Measurements from ENCODE around the gene EBF3. TPM values are rescaled to one million over a fixed set of nuclear protein-coding genes. Genes with fewer than 3 reads are reported as not detected.
A peak's percentile ranks its signal among the peaks of the same experiment; 100 is the strongest.

EBF3 gene, protein sequence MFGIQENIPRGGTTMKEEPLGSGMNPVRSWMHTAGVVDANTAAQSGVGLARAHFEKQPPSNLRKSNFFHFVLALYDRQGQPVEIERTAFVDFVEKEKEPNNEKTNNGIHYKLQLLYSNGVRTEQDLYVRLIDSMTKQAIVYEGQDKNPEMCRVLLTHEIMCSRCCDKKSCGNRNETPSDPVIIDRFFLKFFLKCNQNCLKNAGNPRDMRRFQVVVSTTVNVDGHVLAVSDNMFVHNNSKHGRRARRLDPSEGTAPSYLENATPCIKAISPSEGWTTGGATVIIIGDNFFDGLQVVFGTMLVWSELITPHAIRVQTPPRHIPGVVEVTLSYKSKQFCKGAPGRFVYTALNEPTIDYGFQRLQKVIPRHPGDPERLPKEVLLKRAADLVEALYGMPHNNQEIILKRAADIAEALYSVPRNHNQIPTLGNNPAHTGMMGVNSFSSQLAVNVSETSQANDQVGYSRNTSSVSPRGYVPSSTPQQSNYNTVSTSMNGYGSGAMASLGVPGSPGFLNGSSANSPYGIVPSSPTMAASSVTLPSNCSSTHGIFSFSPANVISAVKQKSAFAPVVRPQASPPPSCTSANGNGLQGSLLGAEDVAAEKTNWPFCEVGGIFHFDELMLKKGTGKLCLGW
- polyA plus RNA-seq (2013, experiment 1 of 2; ENCODE audit: insufficient read length): 2.9 TPM
- 2.2 TPM for polyA plus RNA-seq (2013, experiment 2 of 2; ENCODE audit: insufficient read length)

DNA sequence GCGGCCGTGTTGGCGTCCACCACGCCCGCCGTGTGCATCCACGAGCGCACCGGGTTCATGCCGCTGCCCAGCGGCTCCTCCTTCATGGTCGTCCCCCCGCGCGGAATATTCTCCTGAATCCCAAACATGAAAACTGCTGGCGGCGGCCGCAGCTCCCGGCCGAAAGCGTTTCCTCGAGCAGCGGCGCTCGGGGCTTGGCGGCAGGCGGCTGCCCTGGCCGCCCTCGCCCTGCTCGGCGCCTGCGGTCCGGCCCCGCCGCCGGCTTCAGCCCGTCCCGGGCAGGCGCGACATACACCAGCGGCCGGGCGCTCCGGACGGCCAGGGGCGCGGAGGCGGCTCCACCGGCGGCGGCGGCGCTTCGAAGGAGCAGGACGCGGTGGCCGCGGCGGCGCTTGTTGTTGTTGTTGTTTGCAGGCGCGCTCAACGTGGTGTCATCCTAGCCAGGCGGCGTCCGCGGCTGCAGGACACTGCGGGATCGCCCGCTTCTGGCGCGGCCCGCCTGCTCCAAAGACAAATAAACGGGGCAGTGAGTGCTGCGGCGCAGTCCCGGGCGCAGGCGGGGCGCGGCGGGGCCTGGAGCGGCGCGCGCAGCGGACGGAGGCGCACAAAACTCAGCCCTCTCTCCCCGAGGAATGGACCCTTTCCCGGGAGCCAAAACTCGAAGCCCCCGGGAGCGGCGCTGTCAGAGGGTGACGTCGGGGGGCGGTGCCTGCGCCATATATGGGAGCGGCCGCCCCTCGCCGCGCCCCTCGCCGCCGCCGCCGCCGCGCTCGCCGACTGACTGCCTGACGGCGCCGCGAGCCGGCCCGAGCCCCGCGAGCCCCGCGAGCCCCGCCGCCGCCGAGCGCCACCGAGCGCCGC lies at the start of gene EBF3:
EBF3 (minus strand) TSS at position 634 of the 861 bp plus-strand sequence; CDS start at position 128, 506 bp downstream.
- peak; percentile 79 for DNase-seq

DNA sequence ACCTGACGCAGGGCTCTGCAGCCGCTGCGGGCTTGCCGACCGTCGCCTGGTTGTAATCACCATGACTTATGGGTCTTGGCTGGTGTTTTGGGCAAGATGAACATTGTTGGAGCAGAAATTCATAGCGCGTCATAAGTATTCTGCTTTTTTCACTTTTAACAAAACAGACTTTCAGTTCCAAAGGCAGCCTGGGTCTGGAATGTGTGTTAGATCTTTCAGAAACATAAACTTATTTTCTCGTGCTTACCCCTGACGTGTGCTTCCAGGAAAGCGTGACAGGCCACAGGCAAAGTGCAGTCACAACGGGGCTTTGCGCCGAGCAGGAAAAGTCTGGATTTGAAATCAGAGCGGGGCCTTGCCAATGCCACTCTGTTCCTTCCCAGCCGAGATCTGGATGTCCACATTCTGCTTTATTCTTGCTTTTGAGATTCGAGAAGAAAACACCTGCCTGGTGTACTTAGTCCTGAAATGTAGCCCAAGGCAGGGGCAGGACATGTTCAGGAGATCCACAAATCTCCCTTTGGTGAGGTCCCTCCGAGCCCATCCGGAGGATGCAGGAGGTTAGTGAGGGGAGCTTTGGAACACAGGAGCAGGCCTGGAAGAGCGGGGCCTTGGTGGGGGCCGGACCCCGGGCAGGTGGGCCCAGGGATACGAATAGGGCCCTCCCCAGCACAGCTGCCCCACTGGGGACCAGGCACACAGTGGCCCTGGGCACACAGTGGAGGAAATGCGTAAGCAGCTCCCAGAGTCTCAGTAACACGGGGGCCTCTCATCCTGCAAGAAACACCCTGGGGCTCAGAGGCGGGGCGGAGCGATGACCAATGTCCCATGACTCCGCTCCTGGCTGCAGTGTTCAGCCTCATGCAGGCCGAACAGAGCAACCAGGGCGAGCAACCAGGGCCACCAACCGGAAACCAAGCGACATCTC lies 49.5 kb upstream of the EBF3 start:
- no peak for DNase-seq

DNA sequence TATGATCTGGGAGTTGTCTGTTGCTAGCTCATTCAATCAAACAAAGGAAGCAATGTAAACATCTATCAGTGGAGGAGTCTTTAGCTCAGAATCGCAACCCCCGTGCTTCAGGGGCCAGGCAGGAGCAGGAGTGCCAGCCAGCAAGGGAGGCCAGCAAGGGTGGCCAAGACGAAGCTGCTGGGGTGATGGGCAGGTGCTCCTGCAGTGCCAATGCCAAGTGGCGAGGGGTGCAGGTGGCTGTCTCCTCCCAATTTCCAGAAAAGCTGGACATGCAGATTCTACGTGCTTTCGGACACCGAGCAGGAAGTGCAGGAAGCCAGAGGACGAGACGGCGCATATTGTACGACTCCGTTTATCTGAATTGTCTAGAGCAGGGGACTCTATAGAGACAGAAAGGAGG lies 48.1 kb upstream of the EBF3 start:
- DNase-seq: no peak

DNA sequence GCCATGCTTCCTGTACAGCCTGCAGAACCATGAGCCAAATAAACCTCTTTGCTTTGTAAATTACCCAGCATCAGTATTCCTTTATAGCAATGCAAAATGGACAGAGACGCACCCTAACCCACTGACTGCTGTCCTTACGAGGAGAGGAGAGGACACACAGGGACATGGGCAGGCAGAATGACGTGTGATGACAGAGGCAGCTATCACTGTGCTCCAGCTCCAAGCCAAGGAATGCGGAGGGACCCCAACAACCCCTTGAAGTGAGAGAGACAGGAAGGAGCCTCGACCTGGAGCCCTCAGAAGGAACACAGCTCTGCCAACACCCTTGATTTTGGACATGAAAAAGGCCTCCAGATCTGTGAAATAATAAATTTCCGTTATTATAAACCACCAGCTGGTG lies 46.6 kb upstream of the EBF3 start:
- no peak for DNase-seq

DNA sequence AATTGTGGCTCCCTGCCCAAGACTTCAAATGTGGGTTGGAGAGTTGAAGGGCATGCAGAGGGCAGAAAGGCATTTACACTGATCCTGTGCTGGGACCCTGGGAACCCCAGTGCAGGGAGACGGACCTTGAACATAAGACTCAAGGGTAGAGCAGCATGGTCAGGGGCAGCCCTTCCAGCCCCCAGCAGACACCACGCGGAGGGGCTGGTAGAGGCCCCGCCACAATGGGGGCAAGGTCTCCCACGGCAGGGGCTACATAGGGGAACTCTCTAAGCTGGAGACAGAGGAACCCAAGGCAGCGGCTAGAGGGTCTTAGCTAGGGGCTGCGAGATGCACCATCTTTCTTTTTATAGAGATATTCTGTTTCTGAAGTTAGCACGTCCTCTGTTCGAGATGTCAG lies 45.2 kb upstream of the EBF3 start:
- DNase-seq: no peak

DNA sequence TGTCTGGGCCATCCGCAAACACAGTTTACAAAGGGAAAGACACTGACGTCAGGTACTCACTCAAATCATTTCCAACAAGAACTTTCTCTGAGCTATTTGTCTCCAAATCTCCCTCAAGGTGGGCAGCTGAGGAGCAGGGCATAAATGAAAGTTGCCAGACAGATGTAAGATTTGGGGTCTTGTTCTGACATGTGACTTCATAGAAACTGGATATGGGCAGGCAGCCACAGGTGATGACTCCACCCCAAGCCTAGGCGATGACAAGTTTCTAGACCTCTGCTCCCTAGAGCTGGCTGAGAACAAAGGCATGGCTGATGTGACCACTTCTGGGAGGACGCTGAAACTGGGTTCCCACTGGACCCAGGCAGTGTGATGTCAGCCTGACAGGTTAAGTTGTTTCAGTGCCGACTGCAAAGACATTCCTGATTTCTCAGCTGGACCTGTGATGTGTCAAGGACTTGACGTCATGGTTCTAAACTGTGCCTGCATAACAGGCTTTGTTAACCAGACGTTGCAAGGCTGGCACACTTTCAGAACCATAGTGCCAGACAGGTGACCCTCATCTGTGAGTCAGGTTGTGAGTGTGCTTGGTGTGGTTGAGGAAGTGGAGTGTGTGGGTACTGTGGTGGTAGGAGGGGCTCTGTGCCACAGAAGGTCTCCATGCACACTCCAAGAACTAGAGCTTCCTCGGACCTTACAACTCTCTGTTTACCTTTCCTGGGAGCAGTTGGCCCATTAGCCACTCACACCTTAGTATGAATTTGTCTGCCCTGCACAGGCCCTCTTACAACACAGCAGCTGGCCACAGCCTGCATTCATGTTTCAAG lies 39.9 kb upstream of the EBF3 start:
- no peak for DNase-seq

DNA sequence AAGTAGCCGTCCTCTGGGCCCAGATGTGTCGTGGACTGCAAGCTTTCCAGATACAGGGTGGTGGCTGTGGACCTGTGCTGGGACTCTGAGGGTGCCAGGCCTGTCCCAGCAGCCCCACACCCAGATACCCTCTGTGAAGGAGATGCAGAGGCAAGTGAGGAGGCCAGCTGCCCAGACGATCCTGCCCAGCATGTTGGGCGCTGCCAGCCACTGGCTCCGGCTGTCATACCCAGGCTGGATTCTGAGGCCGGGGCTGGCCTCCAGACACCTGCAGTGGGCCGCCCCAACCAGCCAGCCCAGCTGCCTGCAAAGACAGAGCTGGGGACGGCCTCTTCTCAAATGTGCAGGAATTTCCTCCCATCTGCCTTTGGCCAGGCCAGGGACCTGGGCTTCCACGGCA lies 39.1 kb upstream of the EBF3 start:
- no peak for DNase-seq

DNA sequence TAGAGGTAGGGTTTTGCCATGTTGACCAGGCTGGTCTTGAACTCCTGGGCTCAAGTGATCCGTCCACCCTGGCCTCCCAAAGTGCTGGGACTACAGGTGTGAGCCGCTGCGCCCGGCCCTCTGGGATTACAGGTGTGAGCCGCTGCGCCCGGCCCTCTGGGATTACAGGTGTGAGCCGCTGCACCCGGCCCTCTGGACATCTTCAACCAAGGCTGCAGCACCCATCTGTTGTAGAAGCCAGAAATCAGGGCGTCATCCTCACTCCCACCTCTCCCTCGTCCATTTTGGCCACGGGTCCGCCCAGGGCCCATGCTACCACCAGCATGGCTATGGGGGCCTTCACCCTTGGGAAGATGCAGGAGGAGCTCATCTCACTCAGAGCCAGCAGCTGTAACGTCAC lies 38.5 kb upstream of the EBF3 start:
- no peak for DNase-seq

DNA sequence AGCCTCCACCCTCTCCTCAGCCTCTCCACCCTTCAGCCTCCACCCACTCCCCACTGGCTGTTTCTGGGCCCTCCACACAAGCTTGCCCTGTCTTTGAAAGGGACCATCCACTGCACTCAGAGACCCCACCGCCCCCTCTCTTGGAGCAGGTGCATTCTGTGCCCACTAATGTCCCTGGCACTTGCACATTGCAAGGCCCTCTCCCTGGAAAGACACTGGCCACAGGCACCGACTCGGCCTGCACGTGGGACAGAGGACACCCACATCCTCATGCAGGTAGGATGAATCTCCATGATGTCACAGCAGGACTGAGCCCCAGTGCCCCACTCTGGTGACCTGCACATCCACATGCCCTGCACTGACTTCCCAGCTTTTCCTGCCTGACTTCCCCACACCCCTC lies 36.8 kb upstream of the EBF3 start:
- no peak for DNase-seq

DNA sequence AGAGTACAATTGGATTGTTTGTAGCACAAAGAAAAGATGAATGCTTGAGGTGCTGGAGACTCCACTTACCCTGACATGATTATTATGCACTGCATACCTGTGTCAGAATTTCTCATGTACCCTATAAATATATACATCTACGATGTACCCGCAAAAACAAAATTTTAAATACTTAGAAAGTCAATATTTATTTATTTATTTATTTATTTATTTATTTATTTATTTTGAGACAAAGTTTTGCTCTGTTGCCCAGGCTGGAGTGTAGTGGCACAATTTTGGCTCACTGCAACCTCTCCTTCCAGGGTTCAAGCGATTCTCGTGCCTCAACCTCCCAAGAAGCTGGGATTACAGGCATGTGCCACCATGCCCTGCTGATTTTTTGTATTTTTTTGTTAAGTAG lies 35.1 kb upstream of the EBF3 start:
- DNase-seq: no peak

DNA sequence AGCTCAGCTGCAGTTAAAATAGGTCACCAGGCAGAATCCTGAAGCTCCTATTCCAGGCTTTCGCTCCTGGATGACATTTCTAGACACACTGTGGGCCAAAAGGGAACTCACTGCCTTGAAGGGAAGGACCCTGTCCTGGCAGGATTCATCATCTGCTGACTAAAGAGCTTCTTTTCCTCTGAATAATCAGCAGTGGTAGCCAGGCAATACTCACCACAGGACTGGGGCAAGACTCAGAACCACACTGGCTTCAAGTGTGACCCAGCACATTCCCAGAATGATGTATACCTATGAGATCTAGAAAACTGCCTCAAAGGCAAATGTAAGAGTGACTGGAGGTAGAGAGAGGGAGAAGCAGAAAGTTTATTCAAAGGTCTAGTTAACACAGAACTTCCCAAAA lies 29.5 kb upstream of the EBF3 start:
- peak; percentile 81 for DNase-seq

DNA sequence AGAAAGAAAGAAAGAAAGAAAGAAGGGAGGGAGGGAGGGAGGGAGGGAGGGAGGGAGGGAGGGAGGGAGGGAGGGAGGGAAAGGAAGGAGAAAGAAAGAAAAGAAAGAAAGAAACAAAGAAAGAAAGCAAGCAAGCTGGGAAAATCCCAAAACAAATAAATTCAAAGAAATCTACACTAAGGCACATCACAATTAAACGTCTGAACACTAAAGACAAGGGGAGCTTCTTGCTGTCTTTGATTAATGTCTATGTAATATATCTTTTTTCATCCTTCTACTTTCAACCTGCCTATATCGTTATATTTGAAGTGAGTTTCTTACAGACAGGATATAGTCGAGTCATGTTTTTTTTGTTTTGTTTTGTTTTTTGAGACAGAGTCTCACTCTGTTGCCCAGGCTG lies 28.3 kb upstream of the EBF3 start:
- DNase-seq: no peak

DNA sequence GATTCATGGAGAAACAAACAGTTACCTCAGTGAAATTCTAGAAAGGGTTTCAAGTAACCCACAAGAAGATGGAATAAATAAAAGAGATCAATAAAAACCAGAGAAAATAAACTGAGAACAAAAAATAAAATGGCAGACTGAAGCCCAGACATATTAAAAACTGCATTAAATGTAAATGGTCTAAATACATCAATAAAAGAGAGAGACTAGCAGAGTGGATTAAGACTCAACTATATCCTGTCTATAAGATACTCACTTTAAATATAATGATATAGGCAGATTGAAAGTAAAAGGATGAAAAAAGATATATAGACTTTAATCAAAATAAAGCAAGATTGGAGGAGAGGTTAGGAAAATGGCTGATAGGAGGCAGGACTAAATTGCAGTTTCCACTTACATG lies 18.8 kb upstream of the EBF3 start:
- no peak for DNase-seq

DNA sequence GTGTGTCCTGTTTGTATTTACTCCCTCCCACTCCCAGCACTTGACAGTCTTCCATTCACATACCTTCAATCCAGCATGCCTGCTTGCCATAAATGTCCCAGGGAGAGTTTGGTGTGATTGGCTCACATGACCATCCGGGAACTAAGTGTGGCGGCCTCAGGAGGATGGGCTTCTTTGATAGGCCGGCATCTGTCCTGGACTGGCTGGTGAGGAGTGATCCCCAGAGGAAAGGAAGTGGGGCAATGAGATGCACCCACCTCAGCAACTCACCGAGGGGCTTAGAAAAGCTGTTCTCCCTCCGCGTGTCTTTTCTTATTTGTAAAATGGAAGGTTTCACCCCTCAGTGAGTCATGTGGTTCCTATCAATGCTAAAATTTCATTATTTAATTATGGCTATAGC lies 14.9 kb upstream of the EBF3 start:
- DNase-seq: no peak

DNA sequence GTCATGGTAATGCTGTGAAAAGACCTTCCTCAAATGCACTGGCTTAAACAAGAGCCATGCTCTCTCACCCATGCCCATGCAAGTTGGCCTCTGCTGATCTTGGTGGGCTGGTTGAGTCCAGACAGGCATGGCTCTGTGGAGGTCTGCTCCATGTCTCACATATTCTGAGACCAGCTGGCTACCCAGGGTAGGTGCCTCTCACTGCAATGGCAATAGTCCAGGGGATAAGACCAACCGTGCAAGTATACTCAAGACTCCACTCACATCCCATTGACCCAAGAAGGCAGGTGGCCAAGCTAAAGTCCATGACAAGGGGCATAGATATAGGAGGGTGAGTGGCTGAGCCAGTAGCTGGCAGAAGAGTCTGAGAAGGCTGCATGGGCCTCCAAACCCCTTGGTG lies 14.2 kb upstream of the EBF3 start:
- DNase-seq: no peak

DNA sequence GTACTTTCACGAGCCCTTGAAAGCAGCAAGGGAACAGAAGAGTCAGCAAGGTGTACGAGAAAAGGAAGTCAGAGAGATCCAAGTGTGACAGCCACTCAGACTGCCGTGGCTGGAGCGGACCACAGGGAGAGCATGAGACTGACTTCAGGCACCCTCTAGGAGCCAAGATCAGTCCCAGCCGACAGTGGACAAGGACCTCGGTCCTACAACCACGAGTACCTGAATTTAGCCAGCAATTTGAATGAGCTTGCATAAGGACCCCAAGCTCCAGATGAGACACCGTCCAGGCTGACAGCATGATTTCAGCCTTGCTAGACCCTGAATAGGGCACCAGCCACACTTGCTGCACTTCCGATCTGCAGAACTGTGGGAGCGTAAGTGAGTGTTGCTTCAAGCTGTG lies 13.7 kb upstream of the EBF3 start:
- no peak for DNase-seq

DNA sequence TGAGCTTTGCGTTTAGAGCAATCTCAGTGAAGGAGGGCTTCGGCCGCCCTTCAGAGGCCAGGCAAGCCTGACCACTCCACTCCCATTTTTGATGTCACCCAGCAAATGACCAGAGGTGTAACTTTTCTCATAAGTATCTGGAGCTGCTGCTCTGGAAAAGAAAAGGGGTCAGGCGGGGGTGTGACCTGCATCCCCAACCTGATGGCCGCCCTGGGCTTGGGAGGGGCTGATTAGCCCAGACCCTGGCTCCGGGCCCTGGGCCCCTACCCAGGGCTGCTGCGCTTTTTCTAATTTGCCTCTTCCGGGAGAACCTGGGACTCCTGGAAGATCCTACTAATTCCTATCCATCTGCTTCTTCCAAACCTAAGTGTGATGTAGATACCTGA lies 9.6 kb upstream of the EBF3 start:
- DNase-seq: no peak

DNA sequence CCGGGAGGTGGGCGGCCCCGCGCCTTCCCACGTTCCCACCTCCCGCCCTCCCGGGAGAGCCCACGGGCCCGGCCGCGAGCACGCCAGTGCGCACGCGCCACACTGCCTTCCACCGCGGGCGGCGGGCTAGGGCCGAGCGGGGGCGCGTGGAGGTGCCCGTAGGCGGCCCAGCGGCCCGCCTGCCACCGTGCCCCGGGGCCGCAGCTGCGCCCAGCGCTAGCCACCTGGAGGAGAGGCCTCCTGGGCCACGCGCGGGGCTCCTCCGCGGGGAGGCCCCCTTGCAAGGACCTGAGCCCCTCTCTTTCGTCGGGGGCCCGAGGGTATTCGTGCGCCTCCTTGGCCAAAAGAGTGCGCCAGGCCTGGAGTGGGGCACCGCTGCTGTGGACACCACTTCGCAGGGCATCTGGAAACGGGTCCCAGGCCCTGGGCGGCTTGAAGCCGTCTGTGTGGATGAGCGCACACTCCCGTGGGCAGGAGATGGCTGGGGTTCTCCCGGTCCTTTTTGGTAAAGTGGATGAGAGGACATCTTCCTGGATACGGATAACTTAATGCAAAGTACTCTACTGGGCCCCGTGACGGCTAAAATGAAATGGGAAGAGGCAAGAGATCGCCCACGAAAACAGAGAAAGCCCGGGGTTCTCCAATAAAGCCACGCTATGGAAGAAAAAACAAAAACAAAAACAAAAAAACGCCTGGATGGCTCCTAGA lies 9.0 kb upstream of the EBF3 start:
- DNase-seq: no peak

DNA sequence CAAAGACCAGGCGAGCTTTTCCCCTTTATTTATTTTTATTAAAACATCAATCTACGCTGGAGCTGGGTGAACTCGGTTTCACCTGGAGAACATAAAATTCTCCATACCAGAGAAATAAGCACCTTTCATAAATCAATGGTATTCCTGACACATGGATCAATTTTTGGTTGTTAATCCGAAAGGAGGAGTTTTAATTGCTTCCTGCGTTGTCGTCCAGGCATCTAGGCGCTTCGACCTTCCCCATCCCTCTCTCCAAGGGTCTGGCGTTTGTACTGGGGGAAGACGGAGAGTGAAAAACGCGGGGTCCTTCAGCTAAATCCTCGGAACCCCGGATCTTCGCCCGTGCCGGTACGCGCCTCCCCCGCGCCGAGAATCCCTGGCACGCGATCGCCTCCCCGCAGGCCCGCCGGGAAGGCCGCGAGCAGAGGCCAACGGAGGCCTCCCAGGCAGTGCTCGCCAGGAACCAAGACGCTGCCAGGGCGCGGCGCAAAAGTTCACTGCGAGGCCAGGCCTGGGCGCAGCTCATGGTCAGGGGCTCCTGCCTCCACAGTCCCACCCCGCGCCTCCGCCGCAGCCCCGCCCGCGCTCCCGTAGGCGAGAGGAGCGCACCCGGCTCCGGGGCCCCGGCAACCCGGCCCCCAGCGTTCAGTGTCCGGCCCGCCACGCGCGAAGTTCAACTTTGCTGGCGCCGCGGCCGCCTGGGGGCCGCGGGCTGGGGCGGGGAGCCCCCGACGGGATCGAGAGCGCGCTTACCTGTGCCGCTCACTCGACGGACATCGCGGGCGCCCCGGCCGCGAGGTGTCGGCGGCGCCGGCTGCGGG lies 8.3 kb upstream of the EBF3 start:
- DNase-seq: no peak

Data from fibroblast of skin of abdomen (primary cell).